Endothelial cell of umbilical vein (primary cell): ENCODE results near the gene TNFRSF8. TPM values are rescaled to one million over a fixed set of nuclear protein-coding genes. Genes with fewer than 3 reads are reported as not detected.

Experiments used
- BruUV-seq: library from RNA; stranded (reverse); fragments of 400-500 nt; replicated peaks from 2 replicates; lab custom pipeline; 2021; lab: Mats Ljungman, UMichigan
- CTCF ChIA-PET: fragments of 300-600, 350-600 bp; sonication (Branson Sonifier 250); formaldehyde crosslinking; loops from one replicate; lab custom pipeline; 2021; ENCODE audit warnings: antibody characterized with exemption, inconsistent platforms; lab: Charles Lee
- POLR2A ChIA-PET: fragments of 300-600, 350-600 bp; sonication (Branson Sonifier 250); formaldehyde crosslinking; loops from one replicate; lab custom pipeline; 2021; ENCODE audit warnings: antibody characterized with exemption, inconsistent platforms; lab: Charles Lee
- DNase-seq: peaks from one replicate; pipeline ENCODE4 v3.0.0-alpha.2; 2011; ENCODE audit warnings: low read depth, low spot score
- FAIRE-seq: peaks from 2 replicates; lab custom pipeline; 2011; peaks lifted over from hg19 to GRCh38; lab: Jason Lieb, UNC
- H2AFZ ChIP-seq: 2 replicates; pipeline ENCODE4 v1.6.0; 2012; ENCODE audit warnings: low read depth, low read length, control low read depth, inconsistent platforms
- H3K27ac ChIP-seq: 2 replicates; pipeline ENCODE4 v1.5.1; 2011; ENCODE audit warnings: low read depth, mild to moderate bottlenecking, control low read depth, low read length, moderate library complexity; ENCODE audit not compliant: insufficient read depth
- H3K27me3 ChIP-seq, 2 experiments: 2 replicates each; pipeline versions ENCODE4 v1.6.0 to v1.6.1; 2011; ENCODE audit warnings: low read length in 2 of 2, mixed read lengths in 1 of 2; ENCODE audit not compliant: control insufficient read depth in 2 of 2, insufficient read depth in 2 of 2
- H3K36me3 ChIP-seq, 2 experiments: 2 replicates in 1 of 2; 3 replicates in 1 of 2; pipeline ENCODE4 v1.5.1; 2011; ENCODE audit warnings: low read length in 2 of 2, mild to moderate bottlenecking in 1 of 2, moderate library complexity in 1 of 2; ENCODE audit not compliant: control insufficient read depth in 2 of 2, insufficient read depth in 2 of 2; ENCODE audit errors: extremely low read depth in 1 of 2
- H3K4me1 ChIP-seq: 3 replicates; pipeline ENCODE4 v1.5.1; 2011; ENCODE audit warnings: mild to moderate bottlenecking, low read length; ENCODE audit not compliant: control insufficient read depth, insufficient read depth; ENCODE audit errors: extremely low read depth
- H3K4me2 ChIP-seq: 2 replicates; pipeline ENCODE4 v1.6.1; 2011; ENCODE audit warnings: low read length, control low read depth, mixed read lengths; ENCODE audit not compliant: insufficient read depth
- H3K4me3 ChIP-seq, 3 experiments: fragments of 200-600 bp in 1 of 3; sonication (generic), shearing (Covaris generic) in 1 of 3; replicated peaks in 1 of 3; 2 replicates each; pipeline ENCODE4 v1.5.1; 2011 to 2016; ENCODE audit warnings: control low read depth in 3 of 3, low read length in 3 of 3, mild to moderate bottlenecking in 2 of 3, inconsistent platforms in 1 of 3, low read depth in 1 of 3, moderate library complexity in 1 of 3; ENCODE audit not compliant: insufficient read depth in 1 of 3
- H3K79me2 ChIP-seq: 2 replicates; pipeline ENCODE4 v1.6.0; 2012; ENCODE audit warnings: low read length, inconsistent platforms; ENCODE audit not compliant: control insufficient read depth, insufficient read depth
- H3K9ac ChIP-seq: replicated peaks from 2 replicates; pipeline ENCODE3; 2011; ENCODE audit warnings: low read length, control low read depth; ENCODE audit not compliant: insufficient read depth; ENCODE audit errors: extremely low read depth
- H3K9me1 ChIP-seq: replicated peaks from 3 replicates; pipeline ENCODE4 v1.6.0; 2011; ENCODE audit warnings: mild to moderate bottlenecking, low read length; ENCODE audit not compliant: control insufficient read depth, insufficient read depth; ENCODE audit errors: extremely low read depth
- H3K9me3 ChIP-seq: replicated peaks from 2 replicates; pipeline ENCODE4 v1.5.1; 2012; ENCODE audit warnings: low read length, inconsistent platforms; ENCODE audit not compliant: control insufficient read depth, insufficient read depth
- H4K20me1 ChIP-seq: replicated peaks from 2 replicates; pipeline ENCODE3; 2011; ENCODE audit warnings: mild to moderate bottlenecking, low read length; ENCODE audit not compliant: control insufficient read depth, insufficient read depth; ENCODE audit errors: extremely low read depth
- CTCF ChIP-seq, 2 donors: IDR thresholded peaks; 1 replicate in 1 of 2; 2 replicates in 1 of 2; pipeline ENCODE4 v1.5.1; 2011; ENCODE audit warnings: low read length in 2 of 2, mild to moderate bottlenecking in 2 of 2, moderate library complexity in 2 of 2, control low read depth in 1 of 2, inconsistent platforms in 1 of 2, low read depth in 1 of 2; ENCODE audit not compliant: insufficient read depth in 1 of 2; ENCODE audit errors: extremely low read depth in 1 of 2
- EZH2 ChIP-seq: IDR thresholded peaks from 2 replicates; pipeline ENCODE4 v1.6.1; 2012; ENCODE audit warnings: borderline replicate concordance, low read depth, mild to moderate bottlenecking, moderate library complexity, low read length, inconsistent platforms; ENCODE audit not compliant: severe bottlenecking
- GATA2 ChIP-seq: IDR thresholded peaks from 2 replicates; pipeline ENCODE4 v1.7.0; 2011; ENCODE audit warnings: low read depth, mild to moderate bottlenecking, moderate library complexity, mixed read lengths, low read length; ENCODE audit not compliant: insufficient read length, insufficient read depth
- MAX ChIP-seq: IDR thresholded peaks from 2 replicates; pipeline ENCODE4 v1.6.1; 2011; ENCODE audit not compliant: insufficient read depth, insufficient read length
- MYC ChIP-seq: IDR thresholded peaks from one replicate; pipeline ENCODE4 v1.6.1; 2011; ENCODE audit warnings: mild to moderate bottlenecking, low read depth, low read length
- POLR2A ChIP-seq: IDR thresholded peaks from 2 replicates; pipeline ENCODE4 v1.6.1; 2012; ENCODE audit warnings: low read depth, mild to moderate bottlenecking, control low read depth, low read length
- POLR2AphosphoS5 ChIP-seq: IDR thresholded peaks from 2 replicates; pipeline ENCODE4 v1.6.1; 2012; ENCODE audit warnings: low read depth, mild to moderate bottlenecking, control low read depth, low read length, moderate library complexity; ENCODE audit not compliant: insufficient read depth
- dilution Hi-C: fragments of 300-500 bp; cut with MboI; formaldehyde crosslinking; loops from one replicate; pipeline ENCODE4 v1.15.0; 2019; ENCODE audit warnings: low sequenced_read_pairs; ENCODE audit not compliant: extremely low pct_ligation_motif_present
- intact Hi-C: fragments of 100-400 bp; cut with micrococcal nuclease; formaldehyde crosslinking; loops from one replicate; pipeline ENCODE4 v1.10.0; 2022
- polyA plus RNA-seq, 4 experiments: library from polyadenylated mRNA; depleted of rRNA in 3 of 4; stranded (reverse) in 3 of 4; unstranded in 1 of 4; fragments of >200 nt; gene quantifications; 2 replicates each; pipeline versions ENCODE4 v1.2.1 to v1.2.3, GENCODE V29; 2011 to 2012; ENCODE audit warnings: missing spikeins in 1 of 4
- total RNA-seq: library from RNA; stranded (reverse); gene quantifications from 2 replicates; pipeline ENCODE4 v1.2.3, GENCODE V29; 2021

The TNFRSF8 gene
- total and polyA plus RNA-seq, 2 donors (not counting 3 experiments of a cell fraction or from before 2014, with no cell fraction given) = 0.47 TPM; not detected in 1

GRCh38 chr1:12083766-12084165 lies 20.7 kb downstream of the TNFRSF8 start:
- Histone ChIP-seq H2AFZ (no peak overlapping the region), H3K27me3 (peaks cover 0 to 2% of the 10 kb centered on the region in 2 experiments), H3K79me2 (no peaks in the 10 kb centered on the region), H3K4me1 (no peaks in the 10 kb centered on the region), H3K4me3 (no peak overlapping the region), H3K9me1 (no peaks in the 10 kb centered on the region), H3K27ac (no peak overlapping the region), H4K20me1 (no peaks in the 10 kb centered on the region), H3K9ac (no peak overlapping the region), H3K9me3 (no peaks in the 10 kb centered on the region), H3K36me3 (no peaks in the 10 kb centered on the region), H3K4me2 (no peak overlapping the region)
- DNase-seq (no peak), FAIRE-seq (no peak)
- intact Hi-C loops (no loop called here), dilution Hi-C loops (no loop called here)
- ChIA-PET CTCF (no interaction called here), POLR2A (no interaction called here)
- TF ChIP-seq EZH2 = no peak
- no peak for TF ChIP-seq POLR2AphosphoS5
- no peak for TF ChIP-seq MAX
- TF ChIP-seq MYC = no peak
- no peak for TF ChIP-seq CTCF (IDR thresholded peaks at IDR 0.05; ENCODE audit: extremely low read depth in 1 of 2, insufficient read depth in 1 of 2, low read depth in 1 of 2, low read length in 2 of 2)
- no peak for TF ChIP-seq POLR2A
- TF ChIP-seq GATA2 = no peak
- no TSS peak for BruUV-seq
